ENCODE measurements around the gene TRPC4.

TRPC4 gene

DNA sequence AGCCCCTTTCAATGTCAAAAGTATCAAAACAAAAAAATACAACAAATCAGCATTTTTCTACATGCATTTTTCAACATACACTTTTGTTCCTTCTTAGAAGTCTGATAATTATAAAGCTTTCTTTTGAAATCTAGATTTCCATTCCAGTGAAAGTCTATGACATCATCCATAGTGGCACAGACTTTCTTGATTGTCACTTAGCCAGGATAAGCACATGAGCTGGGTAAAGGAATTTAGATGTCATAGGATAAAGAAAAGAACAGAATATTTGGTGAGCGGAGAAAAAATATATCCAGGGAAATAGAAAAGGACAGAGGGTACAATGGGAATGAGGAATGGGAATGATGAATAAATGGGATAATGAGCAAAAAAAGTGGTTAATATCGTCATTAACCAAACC is 15.1 kb upstream of the TRPC4 start:
- Histone ChIP-seq H3K27ac (ENCODE audit: low read depth, low read length) (no peak overlapping the region), H3K9ac (ENCODE audit: low read length) (no peak overlapping the region), H3K4me2 (ENCODE audit: low read depth, low read length, poor library complexity, severe bottlenecking) (no peak overlapping the region), H3K27me3 (ENCODE audit: low read length) (no peaks in the 10 kb centered on the region), H3K79me2 (ENCODE audit: insufficient read depth, low read length) (no peaks in the 10 kb centered on the region), H3K9me2 (replicated peaks; ENCODE audit: insufficient read depth, low read length) (no peaks in the 10 kb centered on the region), H2AFZ (ENCODE audit: low read depth, low read length, severe bottlenecking) (no peak overlapping the region), H3F3A (ENCODE audit: insufficient read depth) (no peaks in the 10 kb centered on the region), H3K36me3 (ENCODE audit: low read length) (no peaks in the 10 kb centered on the region), H3K4me3 (ENCODE audit: insufficient read depth, low read length, poor library complexity, severe bottlenecking) (no peak overlapping the region), H4K20me1 (ENCODE audit: low read depth, low read length) (no peaks in the 10 kb centered on the region), H3K9me3 (ENCODE audit: insufficient read depth, low read length) (no peaks in the 10 kb centered on the region)
- TF ChIP-seq, protein P1, sequence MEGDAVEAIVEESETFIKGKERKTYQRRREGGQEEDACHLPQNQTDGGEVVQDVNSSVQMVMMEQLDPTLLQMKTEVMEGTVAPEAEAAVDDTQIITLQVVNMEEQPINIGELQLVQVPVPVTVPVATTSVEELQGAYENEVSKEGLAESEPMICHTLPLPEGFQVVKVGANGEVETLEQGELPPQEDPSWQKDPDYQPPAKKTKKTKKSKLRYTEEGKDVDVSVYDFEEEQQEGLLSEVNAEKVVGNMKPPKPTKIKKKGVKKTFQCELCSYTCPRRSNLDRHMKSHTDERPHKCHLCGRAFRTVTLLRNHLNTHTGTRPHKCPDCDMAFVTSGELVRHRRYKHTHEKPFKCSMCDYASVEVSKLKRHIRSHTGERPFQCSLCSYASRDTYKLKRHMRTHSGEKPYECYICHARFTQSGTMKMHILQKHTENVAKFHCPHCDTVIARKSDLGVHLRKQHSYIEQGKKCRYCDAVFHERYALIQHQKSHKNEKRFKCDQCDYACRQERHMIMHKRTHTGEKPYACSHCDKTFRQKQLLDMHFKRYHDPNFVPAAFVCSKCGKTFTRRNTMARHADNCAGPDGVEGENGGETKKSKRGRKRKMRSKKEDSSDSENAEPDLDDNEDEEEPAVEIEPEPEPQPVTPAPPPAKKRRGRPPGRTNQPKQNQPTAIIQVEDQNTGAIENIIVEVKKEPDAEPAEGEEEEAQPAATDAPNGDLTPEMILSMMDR (IDR thresholded peaks at IDR 0.05; ENCODE audit: insufficient read depth, low read length, poor library complexity, severe bottlenecking): no peak
- no peak for TF ChIP-seq EZH2phosphoT487 (conservative IDR thresholded peaks at IDR 0.05; ENCODE audit: low read length)

DNA sequence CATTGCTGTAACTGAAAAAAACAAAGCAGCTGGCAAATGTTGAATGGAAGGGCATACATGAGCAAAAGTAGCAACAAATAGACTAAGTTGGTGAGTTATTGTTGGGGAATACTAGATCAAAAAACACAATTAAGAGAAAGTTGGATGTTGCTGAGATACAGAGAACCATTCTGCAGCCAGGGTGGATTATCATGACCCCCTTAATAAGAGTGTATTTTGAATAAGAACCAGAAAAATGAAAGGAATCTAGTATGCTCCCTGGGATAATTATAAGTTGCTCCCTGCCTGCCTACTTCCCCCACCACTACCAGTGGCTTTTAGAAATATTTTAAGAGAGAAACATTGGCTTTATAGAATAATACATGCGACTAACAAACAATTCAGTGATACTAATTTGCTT is 14.5 kb upstream of the TRPC4 start:
- Histone ChIP-seq H2AFZ (ENCODE audit: low read depth, low read length, severe bottlenecking) (no peak overlapping the region), H4K20me1 (ENCODE audit: low read depth, low read length) (no peaks in the 10 kb centered on the region), H3K79me2 (ENCODE audit: insufficient read depth, low read length) (no peaks in the 10 kb centered on the region), H3K9me3 (ENCODE audit: insufficient read depth, low read length) (no peaks in the 10 kb centered on the region), H3K4me2 (ENCODE audit: low read depth, low read length, poor library complexity, severe bottlenecking) (no peak overlapping the region), H3K9me2 (replicated peaks; ENCODE audit: insufficient read depth, low read length) (no peaks in the 10 kb centered on the region), H3K4me3 (ENCODE audit: insufficient read depth, low read length, poor library complexity, severe bottlenecking) (no peak overlapping the region), H3K27me3 (ENCODE audit: low read length) (no peaks in the 10 kb centered on the region), H3F3A (ENCODE audit: insufficient read depth) (no peaks in the 10 kb centered on the region), H3K36me3 (ENCODE audit: low read length) (no peaks in the 10 kb centered on the region), H3K27ac (ENCODE audit: low read depth, low read length) (no peak overlapping the region), H3K9ac (ENCODE audit: low read length) (no peak overlapping the region)
- TF ChIP-seq, protein P1 (IDR thresholded peaks at IDR 0.05; ENCODE audit: insufficient read depth, low read length, poor library complexity, severe bottlenecking): no peak
- no peak for TF ChIP-seq EZH2phosphoT487 (conservative IDR thresholded peaks at IDR 0.05; ENCODE audit: low read length)

DNA sequence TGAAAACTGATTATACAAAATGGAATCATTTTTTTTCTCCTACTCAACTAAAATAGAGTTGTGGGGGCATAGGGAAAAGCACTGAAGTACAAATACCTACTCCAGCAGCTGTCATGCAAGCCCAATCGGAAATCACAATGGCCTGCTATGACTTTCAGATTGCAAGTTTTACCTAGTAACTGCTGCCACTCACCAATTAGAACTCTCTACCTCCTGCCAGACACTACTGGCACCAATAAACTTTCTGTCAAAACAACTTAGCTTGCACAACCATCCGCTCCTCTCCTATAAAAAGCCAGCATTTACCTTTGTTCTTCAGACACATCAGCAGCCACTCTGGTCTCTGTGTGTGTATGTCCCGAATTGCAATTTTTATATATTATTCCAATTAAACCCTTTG is 9.3 kb upstream of the TRPC4 start:
- Histone ChIP-seq H3K9me2 (replicated peaks; ENCODE audit: insufficient read depth, low read length) (no peaks in the 10 kb centered on the region), H3K9me3 (ENCODE audit: insufficient read depth, low read length) (no peaks in the 10 kb centered on the region), H3K27me3 (ENCODE audit: low read length) (no peaks in the 10 kb centered on the region), H3F3A (ENCODE audit: insufficient read depth) (no peaks in the 10 kb centered on the region), H3K4me2 (ENCODE audit: low read depth, low read length, poor library complexity, severe bottlenecking) (no peak overlapping the region), H4K20me1 (ENCODE audit: low read depth, low read length) (no peaks in the 10 kb centered on the region), H3K79me2 (ENCODE audit: insufficient read depth, low read length) (no peaks in the 10 kb centered on the region), H3K9ac (ENCODE audit: low read length) (no peak overlapping the region), H3K4me3 (ENCODE audit: insufficient read depth, low read length, poor library complexity, severe bottlenecking) (no peak overlapping the region), H3K27ac (ENCODE audit: low read depth, low read length) (no peak overlapping the region), H2AFZ (ENCODE audit: low read depth, low read length, severe bottlenecking) (no peak overlapping the region), H3K36me3 (ENCODE audit: low read length) (no peaks in the 10 kb centered on the region)
- TF ChIP-seq, protein P1 (IDR thresholded peaks at IDR 0.05; ENCODE audit: insufficient read depth, low read length, poor library complexity, severe bottlenecking): no peak
- no peak for TF ChIP-seq EZH2phosphoT487 (conservative IDR thresholded peaks at IDR 0.05; ENCODE audit: low read length)
